Ovary (tissue), 9 donors: Measurements from ENCODE around the gene RANBP9. TPM values are rescaled to one million over a fixed set of nuclear protein-coding genes. Genes with fewer than 3 reads are reported as not detected.

Source experiments
- DNase-seq, 5 donors: peaks; one replicate each; pipeline ENCODE4 v3.0.0-alpha.2; 2019 to 2020
- H3K27ac ChIP-seq, 2 donors: fragments of 200-600 bp; one replicate each; pipeline versions ENCODE4 v1.5.1 to v1.8.0; 2019 to 2022
- H3K27me3 ChIP-seq: fragments of 200-600 bp; one replicate; pipeline ENCODE4 v1.8.0; 2022
- H3K36me3 ChIP-seq: fragments of 200-600 bp; sonication (generic); one replicate; pipeline ENCODE4 v1.5.1; 2019
- H3K4me1 ChIP-seq: one replicate; pipeline ENCODE4 v1.8.1; 2013; ENCODE audit warnings: mild to moderate bottlenecking, moderate library complexity; ENCODE audit not compliant: insufficient read depth
- H3K4me3 ChIP-seq: fragments of 200-600 bp; sonication (generic); one replicate; pipeline ENCODE4 v1.5.1; 2017
- H3K9me3 ChIP-seq, 2 donors: fragments of 200-600 bp in 1 of 2; sonication (generic) in 1 of 2; one replicate each; pipeline versions ENCODE4 v1.5.1 to v1.8.1; 2013 to 2019; ENCODE audit warnings: mild to moderate bottlenecking in 1 of 2, moderate library complexity in 1 of 2
- EP300 ChIP-seq: sonication (generic); formaldehyde crosslinking; IDR thresholded peaks from one replicate; pipeline ENCODE4 v1.6.1; 2017; ENCODE audit warnings: antibody characterized with exemption
- POLR2A ChIP-seq: fragments of 450-650 bp; IDR thresholded peaks from one replicate; pipeline ENCODE4 v1.6.1; 2017; ENCODE audit warnings: antibody characterized with exemption, mild to moderate bottlenecking, moderate library complexity
- WGBS, 3 donors: extraction: QIAGEN DNeasy Blood & Tissue Kit in 1 of 3; methylation state at CpG; one replicate each; pipeline versions ENCODE4 v1.1.5 to v1.1.7; 2013 to 2017; 5-methylcytosine and 5-hydroxymethylcytosine counted together
- intact Hi-C, 4 donors: fragments of 100-400 bp; cut with DNase I; formaldehyde crosslinking; loops; one replicate each; pipeline versions ENCODE4 v1.11.0 to v1.15.1; 2022 to 2023
- polyA plus RNA-seq, 2 donors: library from polyadenylated mRNA; stranded (reverse); fragments of 200-250 nt in 1 of 2; fragments of 350-450 nt in 1 of 2; fragmentation: Illumina TruSeq in 1 of 2; extraction: RNeasy Lipid Tissue Mini Kit (QIAGEN cat#74804) in 1 of 2; gene quantifications; one replicate each; pipeline ENCODE4 v1.2.3, GENCODE V29; 2013 to 2014
- total RNA-seq, 7 donors: library from RNA; depleted of rRNA in 2 of 7; stranded (reverse); fragments of >200 nt in 2 of 7; fragmentation: NEBNext Ultra II Directional in 3 of 7; extraction: Animal tissue kit (Norgen Biotek cat#: 25700) in 3 of 7; gene quantifications; one replicate each; pipeline versions ENCODE4 v1.1.0 to v1.2.4, GENCODE V29; 2016 to 2023
- TF ChIP-seq, protein P1 (sequence below), 3 donors: fragments of 450-650 bp in 2 of 3; fragments of 200-600 bp in 1 of 3; IDR thresholded peaks; one replicate each; pipeline versions ENCODE4 v1.5.1 to v1.8.0; 2016 to 2022; ENCODE audit warnings: antibody characterized with exemption in 3 of 3, mild to moderate bottlenecking in 1 of 3
- donor health status: DM: no; HTN: no; CAD: no; lungs with moderate emphysema.
- donor health status: DM: no; HTN: no; CAD: no.
- donor health status: Bipolar disorder and iron deficiency.
- donor health status: DM: yes; HTN: yes; CAD: no.
- donor health status: DM: no; HTN: no; CAD: no.
- donor health status: DM: yes; HTN: yes; CAD: no.

Gene RANBP9
- total and polyA plus RNA-seq, 9 donors: 24.8 to 50.6 (median 37.0) TPM

DNA sequence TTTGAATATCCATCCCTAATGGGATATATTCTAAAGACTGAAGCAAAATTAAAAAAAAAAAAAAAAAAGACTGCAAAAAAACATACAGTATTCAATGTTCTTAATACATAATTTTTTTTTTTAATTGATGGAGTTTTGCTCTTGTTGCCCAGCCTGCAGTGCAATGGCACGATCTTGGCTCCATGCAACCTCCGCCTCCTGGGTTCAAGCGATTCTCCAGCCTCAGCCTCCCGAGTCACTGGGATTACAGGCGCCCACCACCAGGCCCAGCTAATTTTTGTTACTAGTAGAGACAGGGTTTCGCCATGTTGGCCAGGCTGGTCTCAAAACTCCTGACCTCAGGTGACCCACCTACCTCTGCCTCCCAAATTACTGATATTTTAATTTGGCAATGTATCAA lies 29.3 kb downstream of the RANBP9 start:
- DNase-seq: no peak
- intact Hi-C loops: no loop called here
- no peak overlapping the region for H3K27ac ChIP-seq
- TF ChIP-seq, protein P1, sequence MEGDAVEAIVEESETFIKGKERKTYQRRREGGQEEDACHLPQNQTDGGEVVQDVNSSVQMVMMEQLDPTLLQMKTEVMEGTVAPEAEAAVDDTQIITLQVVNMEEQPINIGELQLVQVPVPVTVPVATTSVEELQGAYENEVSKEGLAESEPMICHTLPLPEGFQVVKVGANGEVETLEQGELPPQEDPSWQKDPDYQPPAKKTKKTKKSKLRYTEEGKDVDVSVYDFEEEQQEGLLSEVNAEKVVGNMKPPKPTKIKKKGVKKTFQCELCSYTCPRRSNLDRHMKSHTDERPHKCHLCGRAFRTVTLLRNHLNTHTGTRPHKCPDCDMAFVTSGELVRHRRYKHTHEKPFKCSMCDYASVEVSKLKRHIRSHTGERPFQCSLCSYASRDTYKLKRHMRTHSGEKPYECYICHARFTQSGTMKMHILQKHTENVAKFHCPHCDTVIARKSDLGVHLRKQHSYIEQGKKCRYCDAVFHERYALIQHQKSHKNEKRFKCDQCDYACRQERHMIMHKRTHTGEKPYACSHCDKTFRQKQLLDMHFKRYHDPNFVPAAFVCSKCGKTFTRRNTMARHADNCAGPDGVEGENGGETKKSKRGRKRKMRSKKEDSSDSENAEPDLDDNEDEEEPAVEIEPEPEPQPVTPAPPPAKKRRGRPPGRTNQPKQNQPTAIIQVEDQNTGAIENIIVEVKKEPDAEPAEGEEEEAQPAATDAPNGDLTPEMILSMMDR (IDR thresholded peaks at IDR 0.05): no peak
- TF ChIP-seq EP300: no peak
- TF ChIP-seq POLR2A: no peak
- no peaks in the 10 kb centered on the region for H3K27me3 ChIP-seq
- no peak overlapping the region for H3K4me3 ChIP-seq
- no peaks in the 10 kb centered on the region for H3K36me3 ChIP-seq
- peaks cover 10% of the 10 kb centered on the region for H3K4me1 ChIP-seq
- WGBS, 3 donors: 96 to 98% (median 96%) methylated on average over 6 of the region's 6 CpGs
- no peaks in the 10 kb centered on the region for H3K9me3 ChIP-seq

DNA sequence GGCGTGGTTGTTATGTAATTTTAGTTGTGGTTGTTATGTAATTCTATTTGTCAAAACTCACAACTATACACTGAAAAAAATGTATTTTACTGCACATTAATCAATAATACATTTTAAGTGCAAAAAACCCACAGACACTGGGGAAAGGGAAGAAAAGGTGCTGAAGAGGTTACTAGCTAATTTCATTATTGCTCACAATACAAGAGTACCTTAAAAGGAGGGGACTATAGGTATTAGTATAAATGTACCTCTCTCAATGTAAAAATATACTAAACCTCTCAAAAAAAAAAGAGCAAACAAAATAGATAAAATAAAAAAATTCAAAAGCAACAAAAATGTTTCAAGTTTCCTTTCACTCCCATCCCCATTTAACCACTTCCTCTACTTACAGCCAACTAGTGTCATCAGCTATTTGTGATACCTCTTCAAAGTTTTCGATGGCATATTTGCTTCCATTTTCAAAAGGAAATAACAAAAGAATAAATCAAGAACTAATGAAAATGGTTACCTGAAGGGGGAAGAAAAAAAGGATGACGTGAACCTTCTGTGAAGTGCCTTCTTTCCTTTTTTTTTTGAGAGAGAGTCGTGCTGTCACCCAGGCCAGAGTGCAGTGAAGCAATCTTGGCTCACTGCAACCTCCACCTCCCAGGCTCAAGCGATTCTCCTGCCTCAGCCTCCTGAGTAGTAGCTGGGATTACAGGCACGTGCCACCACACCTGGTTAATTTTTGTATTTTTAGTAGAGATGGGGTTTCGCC lies 30.2 kb downstream of the RANBP9 start:
- DNase-seq: no peak
- Histone ChIP-seq H3K9me3 (no peaks in the 10 kb centered on the region), H3K27me3 (no peaks in the 10 kb centered on the region), H3K36me3 (no peaks in the 10 kb centered on the region), H3K4me3 (no peak overlapping the region), H3K27ac (no peak overlapping the region), H3K4me1 (peaks cover 10% of the 10 kb centered on the region)
- TF ChIP-seq POLR2A: no peak
- no peak for TF ChIP-seq EP300
- TF ChIP-seq, protein P1 (IDR thresholded peaks at IDR 0.05): no peak
- intact Hi-C loops: no loop called here
- WGBS, 3 donors: 91 to 94% (median 92%) methylated on average over 7 of the region's 7 CpGs

DNA sequence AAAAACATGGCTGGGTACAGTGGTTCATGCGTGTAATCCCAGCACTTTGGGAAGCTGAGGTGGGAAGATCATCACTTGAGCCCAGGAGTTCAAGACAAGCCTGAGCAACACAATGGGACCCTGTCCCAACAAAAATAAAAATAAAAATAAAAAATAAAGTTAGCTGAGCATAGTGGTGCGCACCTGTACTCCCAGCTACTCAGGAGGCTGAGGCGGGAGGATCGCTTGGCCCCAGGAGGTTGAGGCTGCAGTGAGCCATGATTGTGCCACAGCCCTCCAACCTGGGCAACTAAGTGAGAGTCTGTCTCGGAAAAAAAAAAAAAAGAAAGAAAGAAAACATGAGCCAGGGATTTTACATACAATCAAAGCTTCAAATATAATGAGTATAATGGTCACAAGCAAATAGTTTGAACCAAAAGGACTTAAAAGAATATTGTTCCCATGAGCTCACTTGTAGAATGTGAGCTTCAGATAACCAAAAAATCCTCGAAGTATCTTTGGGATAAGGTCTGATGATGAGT lies 31.1 kb downstream of the RANBP9 start:
- no peak overlapping the region for H3K27ac ChIP-seq
- no peaks in the 10 kb centered on the region for H3K36me3 ChIP-seq
- H3K4me1 ChIP-seq: peaks cover 8% of the 10 kb centered on the region
- DNase-seq: no peak
- WGBS, 3 donors: 96 to 98% (median 97%) methylated on average over 6 of the region's 6 CpGs
- TF ChIP-seq POLR2A (no peak), EP300 (no peak)
- TF ChIP-seq, protein P1 (IDR thresholded peaks at IDR 0.05): no peak
- intact Hi-C loops: no loop called here
- H3K4me3 ChIP-seq: no peak overlapping the region
- H3K9me3 ChIP-seq: no peaks in the 10 kb centered on the region
- no peaks in the 10 kb centered on the region for H3K27me3 ChIP-seq

DNA sequence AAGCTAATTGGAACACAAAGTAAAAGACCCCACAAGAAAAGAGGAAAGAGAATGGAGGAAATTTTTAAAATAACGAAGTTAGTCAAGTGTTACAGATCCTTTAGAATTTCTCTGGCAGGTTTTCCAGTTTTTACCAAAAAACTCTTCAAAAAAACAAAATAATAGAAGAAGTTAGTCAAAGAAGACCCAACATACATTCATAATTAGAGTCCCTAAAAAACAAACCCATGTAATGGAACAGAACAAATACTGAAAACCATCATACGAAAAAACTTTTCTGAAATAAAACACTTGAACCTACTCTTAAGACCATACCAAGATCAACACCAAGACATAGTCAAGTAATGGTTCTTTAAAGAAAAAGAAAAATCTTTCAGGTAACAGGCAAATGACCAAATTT lies 31.6 kb downstream of the RANBP9 start:
- H3K4me3 ChIP-seq: no peak overlapping the region
- H3K4me1 ChIP-seq: peaks cover 6% of the 10 kb centered on the region
- TF ChIP-seq EP300 (no peak), POLR2A (no peak)
- TF ChIP-seq, protein P1 (IDR thresholded peaks at IDR 0.05): no peak
- no peak overlapping the region for H3K27ac ChIP-seq
- 95 to 96% (median 96%) methylated on average over 2 of the region's 2 CpGs for WGBS, 3 donors
- no peaks in the 10 kb centered on the region for H3K9me3 ChIP-seq
- H3K36me3 ChIP-seq: no peaks in the 10 kb centered on the region
- DNase-seq: no peak
- no peaks in the 10 kb centered on the region for H3K27me3 ChIP-seq
- intact Hi-C loops: no loop called here
